GM18873 (cell line): Measurements from ENCODE around the gene CDC42EP2.
"Not testable (repeated sequence)": the region's sequence is repeated elsewhere in the genome, so short reads cannot be mapped to it uniquely, and the experiment has no call there.

ENCODE experiments used
- ATAC-seq: cut with Tn5 transposase; IDR thresholded peaks from one replicate; pipeline ENCODE4 v1.9.1; 2021; ENCODE audit warnings: mild to moderate bottlenecking, moderate library complexity, moderate number of reproducible peaks; ENCODE audit not compliant: unreplicated experiment, low FRiP score

The CDC42EP2 gene

DNA sequence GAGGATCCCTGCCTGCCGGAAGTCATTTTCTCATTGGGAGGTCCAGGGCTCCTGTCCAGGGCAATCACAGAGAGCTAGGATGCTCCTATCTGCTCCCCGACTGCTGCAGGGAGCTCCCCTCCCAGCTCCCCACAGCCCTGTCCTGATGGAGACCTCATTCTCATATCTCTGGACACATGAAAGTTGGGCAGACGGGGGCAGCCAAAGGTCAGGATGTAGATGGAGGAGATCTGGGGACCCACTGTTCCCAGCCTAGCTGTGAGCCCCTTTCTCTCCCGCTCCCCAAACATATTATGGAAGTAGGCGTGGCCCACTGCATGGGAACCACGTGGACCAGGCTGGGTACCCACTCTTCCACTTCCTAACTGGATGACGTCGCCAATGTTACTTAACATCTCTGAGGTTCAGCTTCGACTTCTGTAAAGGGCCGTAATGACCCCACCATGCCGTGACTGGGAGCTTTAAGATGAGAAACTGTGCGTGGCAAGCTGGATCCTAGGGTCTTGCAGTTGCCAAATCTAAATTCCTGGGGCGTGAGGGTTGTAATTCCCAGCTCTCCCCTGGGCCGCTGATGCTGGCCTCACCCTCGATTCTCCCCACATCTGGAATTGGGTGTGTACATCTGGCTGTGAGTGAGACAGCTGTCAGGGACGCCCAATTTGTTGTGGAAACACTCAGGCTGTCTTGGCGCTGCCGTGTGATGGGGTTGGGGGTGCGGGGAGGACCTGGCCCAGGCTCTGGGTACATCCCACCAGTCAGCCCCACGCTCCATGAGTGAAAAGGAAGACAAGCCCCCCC lies 1.8 kb downstream of the CDC42EP2 start:
- ATAC-seq, result no peak

DNA sequence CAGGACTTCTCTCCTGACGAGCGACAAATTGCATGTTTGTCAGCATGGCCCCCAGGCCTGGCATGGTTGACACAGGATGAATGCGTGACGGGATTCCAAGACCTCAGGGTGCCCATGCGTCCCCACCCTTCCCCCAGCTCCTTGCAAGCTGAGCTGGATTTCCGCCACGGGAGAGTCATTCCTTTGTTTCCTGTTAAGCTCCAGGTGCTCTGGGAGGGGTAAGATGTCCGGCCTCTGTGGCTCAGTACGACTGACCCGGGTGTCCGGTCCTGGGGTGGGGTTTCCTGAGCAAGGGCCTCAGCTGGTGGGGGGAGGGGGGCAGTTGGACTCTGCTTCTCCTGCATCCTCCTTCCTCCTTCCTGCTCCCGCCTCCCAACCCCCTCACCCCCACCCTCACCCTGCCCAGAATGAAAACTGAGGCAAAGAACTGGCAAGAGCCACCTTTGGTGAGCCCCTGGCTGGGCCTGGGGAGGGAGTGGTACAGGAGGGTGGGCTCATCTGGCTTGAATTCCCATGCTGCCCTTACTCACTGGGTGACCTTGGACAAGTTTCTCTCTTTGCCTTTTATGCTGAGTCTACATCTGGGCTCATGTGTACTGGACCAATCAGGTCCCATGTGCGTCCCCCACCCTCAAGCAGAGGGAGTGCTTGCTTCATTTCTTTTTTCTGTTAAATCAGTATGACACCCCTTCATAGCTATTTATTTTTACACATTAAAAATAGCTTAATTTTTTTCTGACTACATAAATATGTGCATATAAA lies 2.5 kb downstream of the CDC42EP2 start:
- ATAC-seq, result no peak

DNA sequence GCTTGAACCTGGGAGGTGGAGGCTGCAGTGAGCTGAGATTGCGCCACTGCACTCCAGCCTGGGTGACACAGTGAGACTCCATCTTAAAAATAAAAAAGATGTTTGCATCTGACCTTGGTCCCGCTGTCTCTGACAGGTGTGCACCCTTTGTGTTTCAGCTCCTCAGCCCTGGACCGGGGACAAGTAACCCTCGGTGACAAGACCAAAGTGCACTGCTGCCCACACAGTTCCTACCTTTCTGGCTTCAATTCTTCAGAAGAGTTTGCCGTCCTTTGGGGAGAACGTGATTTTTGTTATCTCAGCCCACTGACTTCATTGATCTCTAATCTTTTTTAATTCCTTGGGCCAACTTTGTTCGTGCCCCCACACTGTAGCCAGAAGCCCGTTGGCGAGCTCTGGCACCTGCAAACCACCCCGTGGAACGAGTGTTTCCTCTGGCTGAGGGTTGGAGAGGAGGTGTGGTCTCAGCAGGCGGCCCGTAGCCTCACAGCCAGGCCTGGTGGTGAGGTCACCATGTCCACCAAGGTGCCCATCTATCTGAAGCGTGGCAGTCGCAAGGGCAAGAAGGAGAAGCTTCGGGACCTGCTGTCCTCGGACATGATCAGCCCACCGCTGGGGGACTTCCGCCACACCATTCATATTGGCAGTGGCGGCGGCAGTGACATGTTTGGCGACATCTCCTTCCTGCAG lies 5.9 kb downstream of the CDC42EP2 start:
- ATAC-seq, result no peak

DNA sequence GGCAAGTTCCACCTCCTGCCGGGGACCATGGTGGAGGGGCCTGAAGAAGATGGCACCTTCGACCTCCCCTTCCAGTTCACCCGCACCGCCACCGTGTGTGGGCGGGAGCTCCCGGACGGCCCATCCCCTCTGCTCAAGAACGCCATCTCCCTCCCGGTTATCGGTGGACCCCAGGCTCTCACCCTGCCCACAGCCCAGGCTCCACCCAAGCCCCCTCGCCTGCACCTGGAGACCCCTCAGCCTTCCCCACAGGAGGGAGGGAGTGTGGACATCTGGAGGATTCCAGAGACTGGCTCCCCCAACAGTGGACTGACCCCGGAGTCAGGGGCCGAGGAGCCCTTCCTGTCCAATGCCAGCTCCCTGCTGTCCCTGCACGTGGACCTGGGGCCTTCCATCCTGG lies 6.4 kb downstream of the CDC42EP2 start:
- no peak for ATAC-seq

DNA sequence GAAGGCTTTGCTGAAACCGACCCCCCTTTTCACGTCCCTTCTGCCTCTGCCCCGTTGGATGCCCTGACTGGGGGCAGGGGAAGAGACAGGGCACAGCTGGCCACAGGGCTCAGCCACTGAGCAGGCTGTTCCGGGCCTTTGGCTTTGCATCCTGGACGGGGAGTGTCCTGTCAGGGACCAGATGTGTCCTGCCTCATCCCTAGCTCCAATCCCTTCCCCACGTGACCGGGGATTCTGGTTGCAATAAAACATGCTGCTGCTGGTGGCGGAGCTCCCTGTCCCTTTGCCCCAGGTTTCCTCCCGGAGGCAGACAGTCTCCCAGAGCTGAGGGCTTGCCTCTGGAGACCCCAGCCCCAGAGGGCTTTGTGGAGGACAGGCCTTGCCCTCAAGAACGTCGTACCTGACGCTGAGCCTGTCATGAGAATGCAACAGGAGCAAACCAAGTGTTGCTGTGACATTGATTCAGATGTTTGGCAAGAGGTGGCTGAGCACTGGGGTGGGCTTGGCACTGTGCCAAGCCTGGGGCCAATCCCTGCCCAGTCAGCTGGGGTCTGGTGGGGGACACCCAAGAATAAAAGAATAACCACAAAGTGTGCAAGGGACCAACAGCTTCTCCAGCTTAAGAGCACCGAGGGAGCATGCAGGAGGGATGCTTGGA lies 7.3 kb downstream of the CDC42EP2 start:
- no peak for ATAC-seq

DNA sequence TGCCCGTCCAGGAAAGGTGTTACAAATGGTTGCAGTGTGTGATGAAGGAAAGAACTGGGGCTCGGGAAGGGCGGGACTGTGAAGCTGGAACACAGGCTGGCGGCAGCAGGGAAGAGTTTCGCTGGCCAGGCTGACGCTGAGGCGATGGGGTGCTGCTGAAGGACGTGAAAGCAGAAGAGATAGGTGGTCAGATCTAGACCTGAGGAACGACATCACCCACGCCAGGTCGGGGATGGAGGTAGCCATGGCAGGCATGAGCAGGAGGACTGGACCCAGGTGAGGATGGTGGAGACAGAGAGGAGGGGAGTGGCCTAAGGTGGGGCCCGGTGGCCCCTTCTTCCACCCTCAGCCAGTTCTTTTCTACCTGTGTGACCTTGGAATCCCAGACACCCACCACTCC lies 9.1 kb downstream of the CDC42EP2 start:
- ATAC-seq, result no peak

DNA sequence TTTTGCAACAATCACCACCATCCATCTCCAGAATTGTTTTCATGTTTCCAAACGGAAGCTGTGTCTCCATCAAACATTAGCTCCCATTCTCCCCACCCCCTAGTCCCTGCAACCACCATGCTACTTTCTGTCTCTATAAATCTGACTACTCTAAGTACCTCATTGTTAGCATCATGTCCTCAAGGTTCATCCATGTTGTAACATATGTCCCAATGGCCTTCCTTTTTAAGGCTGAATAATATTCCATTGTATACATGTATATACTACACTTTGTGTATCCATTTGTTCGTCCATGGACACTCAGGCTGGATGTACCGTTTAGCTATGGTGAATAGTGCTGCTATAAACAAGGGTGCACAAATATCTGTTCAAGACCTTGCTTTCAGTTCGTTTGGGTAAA lies 10.8 kb downstream of the CDC42EP2 start:
- ATAC-seq, result no peak

DNA sequence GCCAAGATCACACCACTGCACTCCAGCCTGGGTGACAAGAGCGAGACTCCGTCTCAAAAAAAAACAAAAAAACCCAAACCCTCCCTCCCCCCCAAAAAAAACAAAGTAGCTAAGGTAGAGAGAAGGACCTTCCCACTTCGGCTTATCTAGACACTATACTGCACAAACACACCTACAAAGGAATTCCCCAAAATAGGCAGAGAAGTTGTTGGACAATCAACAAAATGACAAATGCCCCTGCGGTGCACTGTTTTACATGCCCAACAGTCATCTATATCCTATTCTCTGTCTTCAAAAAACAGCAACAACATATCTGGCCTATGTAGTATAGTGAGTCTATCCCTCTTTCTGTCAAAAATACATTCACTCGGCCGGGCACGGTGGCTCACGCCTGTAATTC lies 12.4 kb downstream of the CDC42EP2 start:
- ATAC-seq, result no peak

DNA sequence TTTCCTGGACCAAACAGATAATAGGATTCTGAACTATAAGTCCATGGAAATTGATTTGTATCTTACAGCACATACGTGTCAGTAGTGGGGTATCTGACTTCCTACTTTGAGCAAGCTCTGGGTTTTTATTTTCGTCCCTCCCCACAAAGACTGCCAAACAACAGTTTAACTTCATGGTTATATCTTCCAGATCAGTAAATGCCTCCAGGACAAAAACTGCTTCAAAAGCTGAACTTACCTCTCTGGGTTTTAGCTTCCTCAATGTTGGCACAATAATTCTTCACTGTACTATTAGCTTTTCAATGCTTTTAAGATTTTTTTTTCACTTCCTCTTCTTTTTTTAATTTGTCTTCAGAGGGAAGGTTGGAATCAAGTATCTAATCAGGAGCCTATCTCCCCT lies 14.8 kb downstream of the CDC42EP2 start:
- ATAC-seq, result no peak

DNA sequence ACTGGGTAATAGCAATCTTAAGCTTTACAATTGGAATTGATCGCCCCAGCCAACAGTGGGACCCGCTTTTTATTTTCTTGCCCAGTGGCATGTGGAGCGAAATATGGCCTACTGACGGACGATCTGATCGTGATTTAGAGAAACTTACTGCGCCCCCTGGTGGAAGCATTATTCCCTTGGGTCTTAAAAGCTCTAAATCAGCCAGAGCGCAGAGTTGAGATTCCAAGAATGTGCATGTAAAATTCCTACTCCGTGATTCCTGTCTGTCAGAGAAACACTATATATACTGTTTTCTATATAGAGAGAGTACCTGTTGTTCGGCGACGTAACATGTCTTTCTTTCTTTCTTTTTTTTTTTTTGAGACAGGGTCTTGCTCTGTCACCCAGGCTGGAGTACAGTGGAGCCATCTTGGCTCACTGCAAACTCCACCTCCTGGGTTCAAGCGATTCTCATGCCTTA lies 15.3 kb downstream of the CDC42EP2 start:
- no peak for ATAC-seq

DNA sequence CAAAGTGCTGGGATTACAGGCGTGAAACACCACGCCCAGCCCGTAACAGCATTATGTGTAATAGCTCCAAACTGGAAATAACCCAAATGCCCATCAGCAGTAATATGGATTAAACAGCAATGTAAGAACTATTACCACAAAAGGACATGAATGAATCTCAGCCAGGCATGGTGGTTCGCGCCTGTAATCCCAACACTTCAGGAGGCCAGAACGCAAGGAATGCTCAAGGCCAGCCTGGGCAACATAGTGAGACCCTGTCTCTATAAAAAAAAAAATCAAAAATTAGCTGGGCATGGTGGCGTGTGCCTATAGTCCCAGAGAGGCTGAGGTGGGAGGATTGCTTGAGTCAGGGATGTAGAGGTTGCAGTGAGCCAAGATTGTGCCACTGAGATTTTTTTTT lies 15.9 kb downstream of the CDC42EP2 start:
- no peak for ATAC-seq

DNA sequence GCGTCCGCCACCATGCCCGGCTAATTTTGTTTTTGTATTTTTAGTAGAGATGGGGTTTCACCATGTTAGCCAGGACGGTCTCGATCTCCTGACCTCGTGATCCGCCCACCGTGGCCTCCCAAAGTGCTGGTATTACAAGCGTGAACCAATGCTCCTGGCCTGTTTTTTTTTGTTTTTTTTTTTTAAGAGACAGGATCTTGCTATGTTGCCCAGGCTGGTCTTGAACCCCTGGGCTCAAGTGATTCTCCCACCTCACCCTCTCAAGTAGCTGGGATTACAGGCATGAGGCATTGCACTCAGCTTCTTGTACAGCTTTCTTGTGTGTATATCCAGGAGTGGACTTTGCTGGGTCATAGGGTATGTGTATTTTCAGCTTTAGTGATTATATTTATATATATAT lies 17.9 kb downstream of the CDC42EP2 start:
- not testable (repeated sequence) for ATAC-seq

DNA sequence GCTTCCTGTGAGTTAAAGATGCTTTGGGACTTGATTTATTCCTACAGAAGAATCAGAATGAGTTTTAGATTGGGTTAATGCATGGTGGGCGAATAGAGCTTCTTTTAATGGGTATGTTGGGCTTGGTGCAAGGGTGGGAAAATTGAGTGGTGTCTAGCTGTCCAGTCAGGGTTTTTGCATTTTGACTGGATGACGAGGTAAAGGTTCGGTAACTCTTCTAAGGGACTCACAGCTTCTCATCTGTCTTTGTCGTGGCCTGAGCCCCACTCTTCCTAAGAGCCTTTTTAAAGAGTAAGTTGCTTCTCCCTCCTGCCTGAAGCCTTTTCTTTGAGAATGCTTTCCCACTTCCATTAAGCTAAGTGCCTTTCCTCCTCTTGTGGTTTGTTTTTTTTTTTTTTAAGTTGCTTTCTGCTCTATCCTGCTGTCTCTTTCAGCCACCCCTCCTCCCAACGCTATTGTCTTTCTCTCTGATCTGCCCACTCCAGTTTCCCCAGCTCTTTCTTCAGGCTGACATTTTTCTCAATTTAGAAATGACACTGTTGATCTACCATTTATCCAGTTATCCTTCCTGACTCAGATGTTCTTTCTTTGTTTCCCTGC lies 20.1 kb downstream of the CDC42EP2 start:
- no peak for ATAC-seq

DNA sequence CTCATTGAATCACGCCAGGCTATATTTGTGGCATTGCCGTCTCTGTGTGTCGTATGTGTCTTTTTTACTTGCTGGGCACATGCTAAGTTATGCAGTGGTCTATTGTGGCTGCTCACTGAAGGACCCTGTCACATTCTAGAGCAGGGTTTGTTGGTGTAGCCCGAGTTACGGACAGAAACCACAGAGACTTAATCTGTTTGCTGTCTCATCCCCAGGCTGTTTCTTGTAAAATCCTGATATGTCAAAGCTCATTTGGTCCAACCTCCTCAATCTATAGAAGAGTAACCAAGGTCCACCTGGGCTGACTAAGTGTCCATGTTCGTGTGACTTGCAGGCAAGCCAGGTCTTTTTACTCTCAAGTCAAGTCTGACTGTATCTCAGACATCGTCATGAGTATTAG lies 24.0 kb downstream of the CDC42EP2 start:
- ATAC-seq, result no peak

DNA sequence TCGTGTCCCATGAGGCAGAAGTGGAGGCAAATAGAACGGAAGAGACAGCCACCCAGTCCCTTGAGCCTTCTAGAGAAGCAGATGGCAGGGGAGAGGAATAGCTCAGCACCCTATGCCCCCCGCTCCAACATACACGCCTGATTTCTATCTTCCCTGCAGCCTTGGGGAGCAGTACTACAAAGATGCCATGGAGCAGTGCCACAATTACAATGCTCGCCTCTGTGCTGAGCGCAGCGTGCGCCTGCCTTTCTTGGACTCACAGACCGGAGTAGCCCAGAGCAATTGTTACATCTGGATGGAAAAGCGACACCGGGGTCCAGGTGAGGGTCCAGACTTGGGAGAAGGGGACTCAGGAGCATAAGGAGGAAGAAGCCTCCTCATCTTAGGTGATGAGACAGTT lies 25.6 kb downstream of the CDC42EP2 start:
- ATAC-seq, result no peak

DNA sequence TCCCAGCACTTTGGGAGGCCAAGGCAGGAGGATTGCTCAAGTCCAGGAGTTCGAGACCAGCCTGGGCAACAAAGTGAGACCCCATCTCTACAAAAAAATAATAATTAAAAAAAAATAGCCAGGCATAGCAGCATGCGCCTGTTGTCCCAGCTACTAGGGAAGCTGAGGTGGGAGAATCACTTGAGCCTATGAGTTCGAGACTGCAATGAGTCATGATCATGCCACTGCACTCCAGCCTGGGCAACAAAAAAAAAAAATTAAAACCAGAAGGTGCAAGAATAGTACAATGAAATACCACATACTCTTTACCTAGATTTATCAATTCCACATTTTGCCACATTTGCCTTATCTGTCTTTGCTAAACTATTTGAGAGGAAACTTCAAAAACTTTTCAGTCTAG lies 27.2 kb downstream of the CDC42EP2 start:
- no peak for ATAC-seq

DNA sequence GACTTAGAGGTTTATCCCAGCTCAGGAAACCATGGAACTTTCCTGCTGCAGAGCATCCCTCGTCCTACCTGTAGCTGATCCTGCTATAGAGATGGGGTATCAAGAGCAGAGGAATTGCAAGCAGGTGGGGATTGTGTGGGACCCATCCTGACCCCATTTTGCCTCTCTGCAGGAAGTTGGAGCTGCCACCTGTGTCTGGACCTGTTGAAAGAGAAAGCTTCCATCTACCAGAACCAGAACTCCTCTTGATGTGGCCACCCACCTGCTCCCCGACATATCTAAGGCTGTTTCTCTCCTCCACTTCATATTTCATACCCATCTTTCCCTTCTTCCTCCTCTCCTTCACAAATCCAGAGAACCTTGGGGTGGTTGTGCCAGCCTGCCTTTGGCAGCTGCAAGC lies 36.8 kb downstream of the CDC42EP2 start:
- ATAC-seq, result no peak

DNA sequence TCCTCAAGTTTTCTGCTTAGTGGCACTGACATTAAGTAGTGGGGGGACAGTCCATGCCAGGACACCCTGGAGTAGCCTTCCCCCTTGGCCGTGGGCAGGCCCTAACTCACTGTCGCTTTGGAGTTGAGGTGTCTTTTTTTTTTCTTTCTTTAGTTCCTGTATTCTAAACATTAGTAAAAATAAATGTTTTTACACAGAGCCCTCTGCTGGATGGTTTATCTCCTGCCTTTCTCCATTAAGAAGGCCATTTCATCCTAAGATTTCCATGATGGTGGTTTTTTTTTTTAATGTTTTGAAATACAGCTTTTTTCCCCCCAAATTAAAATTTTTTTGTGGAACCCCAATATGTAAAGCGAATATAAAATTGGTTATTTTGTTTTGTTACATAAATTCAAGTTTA lies 38.1 kb downstream of the CDC42EP2 start:
- no peak for ATAC-seq

DNA sequence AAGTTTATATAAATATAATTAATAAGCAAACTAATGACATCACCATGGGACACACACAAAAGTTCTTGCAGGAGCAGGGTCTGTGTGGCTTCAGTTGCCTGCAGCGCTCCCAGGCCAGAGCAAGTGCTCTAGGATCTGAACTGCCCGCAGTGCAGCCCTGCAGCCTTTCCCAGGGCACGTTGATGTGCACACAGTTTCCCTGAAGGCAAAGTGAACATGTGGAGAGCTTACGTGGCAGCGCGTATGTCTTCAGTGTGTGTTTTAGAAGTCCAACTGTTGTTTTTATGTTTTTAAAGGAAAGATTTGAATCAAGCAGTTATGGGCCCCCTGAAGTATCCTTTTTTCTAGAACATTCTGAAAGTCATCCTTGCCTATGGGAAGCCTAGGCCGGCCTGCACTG lies 38.7 kb downstream of the CDC42EP2 start:
- no peak for ATAC-seq

DNA sequence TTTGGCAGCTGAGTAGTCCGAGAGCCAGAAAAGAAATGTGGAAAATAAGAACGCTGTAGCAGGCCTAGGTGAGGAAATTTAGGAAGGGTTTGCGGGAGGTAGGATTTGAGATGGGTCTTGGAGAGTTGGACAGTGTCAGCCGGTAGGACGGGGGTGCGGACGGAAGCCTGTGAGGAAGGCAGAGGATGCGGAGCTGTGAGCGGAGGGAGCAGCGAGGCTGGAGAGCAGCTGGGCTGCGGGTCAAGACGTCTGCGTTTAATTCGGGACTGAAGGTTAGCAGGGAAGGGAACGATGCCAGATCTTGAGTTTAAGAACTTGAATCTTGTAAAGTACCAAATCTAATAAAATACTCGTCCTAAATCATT lies 39.2 kb downstream of the CDC42EP2 start:
- no peak for ATAC-seq
